GM19328 (cell line): Measurements from ENCODE around the gene IL23R.
A peak's percentile ranks its signal among the peaks of the same experiment; 100 is the strongest.
"Not testable (repeated sequence)": the region's sequence is repeated elsewhere in the genome, so short reads cannot be mapped to it uniquely, and the experiment has no call there.

Experiments used
- ATAC-seq: cut with Tn5 transposase; IDR thresholded peaks from one replicate; pipeline ENCODE4 v1.9.1; 2021; ENCODE audit warnings: mild to moderate bottlenecking, moderate library complexity; ENCODE audit not compliant: unreplicated experiment

Gene IL23R

GRCh38 chr1:67191668-67192520 lies 25.6 kb downstream of the IL23R start:
- ATAC-seq = no peak

- ATAC-seq = no peak
Observed at GRCh38 chr1:67192902-67193301, 26.6 kb downstream of the IL23R start.

- no peak for ATAC-seq
Observed at GRCh38 chr1:67193704-67194103, 27.4 kb downstream of the IL23R start.

- ATAC-seq = peak; percentile 66
Observed at GRCh38 chr1:67194209-67194863, 28.1 kb downstream of the IL23R start.

- no peak for ATAC-seq
Observed at GRCh38 chr1:67200755-67201154, 34.5 kb downstream of the IL23R start.

- no peak for ATAC-seq
Observed at GRCh38 chr1:67201891-67202290, 35.6 kb downstream of the IL23R start.

- ATAC-seq = no peak
Observed at GRCh38 chr1:67204298-67204980, 38.2 kb downstream of the IL23R start.

GRCh38 chr1:67207398-67207797 lies 41.1 kb downstream of the IL23R start:
- ATAC-seq = not testable (repeated sequence)

- no peak for ATAC-seq
Observed at GRCh38 chr1:67208217-67208616, 42.0 kb downstream of the IL23R start.

GRCh38 chr1:67209521-67209920 lies 43.3 kb downstream of the IL23R start:
- ATAC-seq = no peak

GRCh38 chr1:67211589-67212563 lies 45.6 kb downstream of the IL23R start:
- no peak for ATAC-seq

- no peak for ATAC-seq
Observed at GRCh38 chr1:67213164-67213563, 46.9 kb downstream of the IL23R start.

GRCh38 chr1:67213948-67214347 lies 47.7 kb downstream of the IL23R start:
- ATAC-seq = no peak

- ATAC-seq = peak; percentile 52
Observed at GRCh38 chr1:67214420-67215174, 48.3 kb downstream of the IL23R start.

GRCh38 chr1:67216401-67216800 lies 50.1 kb downstream of the IL23R start:
- no peak for ATAC-seq

GRCh38 chr1:67217417-67217816 lies 51.2 kb downstream of the IL23R start:
- no peak for ATAC-seq

- ATAC-seq = no peak
Observed at GRCh38 chr1:67217938-67218337, 51.7 kb downstream of the IL23R start.

GRCh38 chr1:67224856-67225255 lies 58.6 kb downstream of the IL23R start:
- ATAC-seq = no peak

GRCh38 chr1:67226688-67227087 lies 60.4 kb downstream of the IL23R start:
- ATAC-seq = no peak

- no peak for ATAC-seq
Observed at GRCh38 chr1:67227196-67227595, 60.9 kb downstream of the IL23R start.
